ENCODE results near the gene ABCC2.
"Not testable (repeated sequence)": the region's sequence is repeated elsewhere in the genome, so short reads cannot be mapped to it uniquely, and the experiment has no call there.

ABCC2 gene

DNA sequence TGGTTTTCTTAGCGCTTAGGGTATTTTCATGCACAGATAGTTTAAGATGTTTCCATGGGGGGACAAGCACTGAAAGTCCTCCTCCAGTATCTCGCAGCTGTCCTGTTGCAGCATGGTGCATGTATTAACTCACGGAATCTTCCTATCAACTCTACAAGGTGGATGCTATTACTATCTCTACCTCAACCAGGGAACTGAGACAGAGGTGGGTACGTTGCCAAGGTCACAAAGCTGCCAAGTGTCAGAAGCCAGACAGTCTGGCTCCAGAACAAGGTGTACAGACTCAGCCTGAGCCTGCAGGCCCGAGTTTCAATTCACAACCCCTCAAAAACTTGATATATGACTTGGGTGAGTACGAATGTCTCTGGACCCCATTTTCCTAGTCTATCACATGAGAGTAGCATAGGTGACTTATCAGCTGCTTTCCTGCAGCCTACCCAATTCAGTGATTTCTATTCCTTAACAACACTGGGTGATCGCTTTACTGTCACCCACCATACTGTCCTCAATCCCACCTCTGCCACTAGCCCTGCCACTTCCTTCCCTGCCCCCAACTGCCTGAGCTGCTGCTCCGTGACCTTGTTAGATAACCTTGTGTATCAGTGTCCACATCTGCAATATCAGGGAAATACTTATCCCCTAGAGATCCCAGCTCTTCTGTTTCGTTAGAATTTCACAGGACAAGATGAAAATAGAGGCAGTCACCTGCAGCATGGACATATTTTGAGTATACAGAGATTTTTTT lies 92.1 kb downstream of the ABCC2 start:
- H3K4me3 ChIP-seq (ENCODE audit: low read depth, low read length) = no peak overlapping the region
- DNase-seq (ENCODE audit: low read depth) = no peak

GRCh38 chr10:99875473-99875872 lies 93.0 kb downstream of the ABCC2 start:
- DNase-seq (ENCODE audit: low read depth) = no peak
- H3K4me3 ChIP-seq (ENCODE audit: low read depth, low read length) = no peak overlapping the region

DNA sequence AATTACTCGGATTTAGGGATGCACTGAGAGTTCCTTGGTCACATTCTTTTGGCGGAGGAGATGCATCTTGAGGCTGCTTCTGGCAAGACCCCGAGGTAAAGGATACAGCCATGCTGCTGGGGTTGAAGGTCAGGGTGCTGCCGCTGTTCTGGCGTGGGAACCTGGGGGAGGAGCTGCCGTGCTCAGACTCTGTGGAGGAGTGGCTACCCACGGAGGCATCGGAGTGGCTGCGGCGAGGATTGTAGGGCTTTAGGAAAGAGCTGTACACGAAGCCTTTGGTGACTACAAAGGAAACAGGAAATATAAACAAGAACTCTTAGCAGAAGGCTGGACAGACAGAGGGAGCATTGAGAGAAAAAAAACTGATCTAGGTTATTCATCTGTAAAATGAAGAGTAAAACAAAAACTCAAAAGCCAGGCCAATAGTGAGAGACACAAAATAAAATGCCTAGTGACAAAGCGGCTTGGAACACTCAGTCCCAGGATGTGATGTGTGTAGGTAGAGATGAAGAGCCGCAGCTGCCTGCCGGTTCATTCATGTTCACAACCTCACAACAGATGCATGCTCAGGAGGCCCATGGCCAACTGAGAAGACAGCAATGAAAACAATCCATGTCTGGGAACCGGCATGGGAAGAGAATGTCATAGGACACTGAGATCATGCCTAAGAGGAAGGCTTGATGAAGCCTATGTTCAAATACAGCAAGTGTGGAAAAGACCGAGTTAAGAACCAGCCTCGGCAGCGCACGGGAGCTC lies 97.8 kb downstream of the ABCC2 start:
- H3K4me3 ChIP-seq (ENCODE audit: low read depth, low read length) = no peak overlapping the region
- no peak for DNase-seq (ENCODE audit: low read depth)

DNA sequence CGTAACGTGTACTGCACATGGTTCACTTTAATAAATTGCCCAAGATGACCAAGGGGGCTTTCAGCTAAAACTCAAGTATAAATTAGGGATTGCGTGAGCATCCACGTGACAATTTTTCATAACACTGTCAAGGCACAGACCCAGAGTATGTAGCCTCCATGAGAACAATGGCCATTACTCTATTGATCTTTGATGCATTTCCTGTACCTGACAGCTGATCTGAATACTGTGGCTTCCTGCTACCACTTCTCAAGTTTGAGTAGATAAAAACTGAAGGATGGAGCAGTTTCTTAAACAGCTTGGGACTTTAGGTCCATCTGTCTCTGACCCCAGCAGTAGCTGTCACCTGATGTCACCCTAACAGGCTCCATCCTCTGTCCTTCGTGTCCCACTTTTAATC lies 98.9 kb downstream of the ABCC2 start:
- DNase-seq (ENCODE audit: low read depth) = no peak
- no peak overlapping the region for H3K4me3 ChIP-seq (ENCODE audit: low read depth, low read length)

DNA sequence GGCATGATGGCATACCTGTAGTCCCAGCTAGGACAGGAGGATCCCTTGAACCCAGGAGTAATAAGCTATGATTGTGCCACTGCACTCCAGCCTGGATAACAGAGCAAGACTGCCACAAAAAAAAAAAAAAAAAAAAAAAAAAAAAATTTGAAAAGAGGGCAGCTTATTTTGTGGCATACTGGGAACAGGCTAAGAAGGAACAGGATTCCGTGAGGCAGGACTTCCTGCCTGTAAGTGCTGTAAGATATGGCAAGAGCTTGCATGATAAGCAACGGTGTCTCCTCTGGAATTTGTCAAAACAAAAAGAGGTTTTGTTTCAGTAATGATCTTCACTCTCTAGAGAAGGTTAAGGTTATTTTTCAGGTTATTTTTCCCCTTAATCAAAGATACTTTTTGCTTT lies 101.1 kb downstream of the ABCC2 start:
- no peak overlapping the region for H3K4me3 ChIP-seq (ENCODE audit: low read depth, low read length)
- no peak for DNase-seq (ENCODE audit: low read depth)

- H3K4me3 ChIP-seq (ENCODE audit: low read depth, low read length) = no peak overlapping the region
- no peak for DNase-seq (ENCODE audit: low read depth)
Measured at GRCh38 chr10:99888622-99889021, 106.2 kb downstream of the ABCC2 start.

GRCh38 chr10:99894613-99895012 lies 112.2 kb downstream of the ABCC2 start:
- DNase-seq (ENCODE audit: low read depth) = no peak
- no peak overlapping the region for H3K4me3 ChIP-seq (ENCODE audit: low read depth, low read length)

- not testable (repeated sequence) for DNase-seq (ENCODE audit: low read depth); H3K4me3 ChIP-seq (ENCODE audit: low read depth, low read length)
Measured at GRCh38 chr10:99895066-99895465, 112.6 kb downstream of the ABCC2 start.

GRCh38 chr10:99895867-99896266 lies 113.4 kb downstream of the ABCC2 start:
- H3K4me3 ChIP-seq (ENCODE audit: low read depth, low read length) = no peak overlapping the region

More at GRCh38 chr10:99895867-99896266, 113.4 kb downstream of the ABCC2 start:
- no peak for DNase-seq (ENCODE audit: low read depth)
